ENCODE data around the gene CNGA1.

- TF ChIP-seq CTCF (IDR thresholded peaks at IDR 0.05) (no peak), POLR2A (IDR thresholded peaks at IDR 0.05) (no peak)
Observed at GRCh38 chr4:48047896-48048295, 31.4 kb upstream of the CNGA1 start.

Data from sigmoid colon (tissue), 3 donors.